Measurements from ENCODE around the gene BTN3A1. TPM values are rescaled to one million over a fixed set of nuclear protein-coding genes. Genes with fewer than 3 reads are reported as not detected.
"Not testable (repeated sequence)": the region's sequence is repeated elsewhere in the genome, so short reads cannot be mapped to it uniquely, and the experiment has no call there.

Gene BTN3A1
- total RNA-seq, 1 donor from 2014 or later = 9.0 TPM

GRCh38 chr6:26377719-26378118 is 24.4 kb upstream of the BTN3A1 start:
- no peak for ATAC-seq (ENCODE audit: poor library complexity)
- DNase-seq = no peak
- intact Hi-C loops (cut with DNase I) = no loop called here

GRCh38 chr6:26378143-26378542 is 23.9 kb upstream of the BTN3A1 start:
- ATAC-seq (ENCODE audit: poor library complexity); DNase-seq; intact Hi-C loops (cut with DNase I): not testable (repeated sequence)

- ATAC-seq (ENCODE audit: poor library complexity) (no peak), DNase-seq (no peak)
- intact Hi-C loops (cut with DNase I) = no loop called here
Measured at GRCh38 chr6:26379292-26379691, 22.8 kb upstream of the BTN3A1 start.

- intact Hi-C loops (cut with DNase I) = no loop called here
- ATAC-seq (ENCODE audit: poor library complexity) (no peak), DNase-seq (no peak)
Measured at GRCh38 chr6:26379740-26380139, 22.3 kb upstream of the BTN3A1 start.

- DNase-seq = no peak
- intact Hi-C loops (cut with DNase I) = no loop called here
- ATAC-seq (ENCODE audit: poor library complexity) = no peak
Measured at GRCh38 chr6:26380256-26380655, 21.8 kb upstream of the BTN3A1 start.

GRCh38 chr6:26382121-26382520 is 20.0 kb upstream of the BTN3A1 start:
- intact Hi-C loops (cut with DNase I) = no loop called here
- no peak for DNase-seq
- ATAC-seq (ENCODE audit: poor library complexity) = no peak

GRCh38 chr6:26383624-26384417 is 18.3 kb upstream of the BTN3A1 start:
- ATAC-seq (ENCODE audit: poor library complexity) (peak; percentile 61), DNase-seq (no peak)
- intact Hi-C loops (cut with DNase I) = no loop called here

GRCh38 chr6:26385734-26386125 is 16.3 kb upstream of the BTN3A1 start:
- DNase-seq (no peak), ATAC-seq (ENCODE audit: poor library complexity) (no peak)
- intact Hi-C loops (cut with DNase I) = no loop called here

- ATAC-seq (ENCODE audit: poor library complexity) (no peak), DNase-seq (no peak)
- intact Hi-C loops (cut with DNase I) = no loop called here
Measured at GRCh38 chr6:26387565-26387964, 14.5 kb upstream of the BTN3A1 start.

- DNase-seq (no peak), ATAC-seq (ENCODE audit: poor library complexity) (no peak)
- intact Hi-C loops (cut with DNase I) = no loop called here
Measured at GRCh38 chr6:26388014-26388413, 14.1 kb upstream of the BTN3A1 start.

- DNase-seq = no peak
Measured at GRCh38 chr6:26388441-26388840, 13.6 kb upstream of the BTN3A1 start.

GRCh38 chr6:26389349-26389894 is 12.7 kb upstream of the BTN3A1 start:
- no peak for ATAC-seq (ENCODE audit: poor library complexity)
- no peak for DNase-seq
- intact Hi-C loops (cut with DNase I) = no loop called here

More at GRCh38 chr6:26388441-26388840, 13.6 kb upstream of the BTN3A1 start:
- intact Hi-C loops (cut with DNase I) = no loop called here
- ATAC-seq (ENCODE audit: poor library complexity) = no peak

- DNase-seq (no peak), ATAC-seq (ENCODE audit: poor library complexity) (no peak)
Measured at GRCh38 chr6:26390531-26390930, 11.5 kb upstream of the BTN3A1 start.

GRCh38 chr6:26392932-26393636 is 9.0 kb upstream of the BTN3A1 start:
- DNase-seq = no peak
- intact Hi-C loops (cut with DNase I) = no loop called here
- ATAC-seq (ENCODE audit: poor library complexity) = no peak

More at GRCh38 chr6:26390531-26390930, 11.5 kb upstream of the BTN3A1 start:
- intact Hi-C loops (cut with DNase I) = no loop called here

- no peak for ATAC-seq (ENCODE audit: poor library complexity)
- intact Hi-C loops (cut with DNase I) = no loop called here
- DNase-seq = no peak
Measured at GRCh38 chr6:26394289-26394688, 7.8 kb upstream of the BTN3A1 start.

- no peak for DNase-seq
- no peak for ATAC-seq (ENCODE audit: poor library complexity)
- intact Hi-C loops (cut with DNase I) = no loop called here
Measured at GRCh38 chr6:26398555-26398954, 3.5 kb upstream of the BTN3A1 start.

- DNase-seq (no peak), ATAC-seq (ENCODE audit: poor library complexity) (no peak)
- intact Hi-C loops (cut with DNase I) = no loop called here
Measured at GRCh38 chr6:26400626-26401025, 1.4 kb upstream of the BTN3A1 start.

- DNase-seq (no peak), ATAC-seq (ENCODE audit: poor library complexity) (peak; percentile 18)
- intact Hi-C loops (cut with DNase I) = no loop called here
Measured at GRCh38 chr6:26401389-26401986, 587 bp upstream of the BTN3A1 start.

GRCh38 chr6:26403893-26404292 is 1.8 kb downstream of the BTN3A1 start:
- no peak for DNase-seq
- ATAC-seq (ENCODE audit: poor library complexity) = no peak
- intact Hi-C loops (cut with DNase I) = no loop called here

GRCh38 chr6:26404546-26404945 is 2.5 kb downstream of the BTN3A1 start:
- intact Hi-C loops (cut with DNase I) = no loop called here
- DNase-seq (no peak), ATAC-seq (ENCODE audit: poor library complexity) (no peak)

Measured in Right ventricle myocardium superior (tissue), 1 donor.